Panc1 (cell line): ENCODE results near the gene KCNH6.

Source experiments
- CTCF ChIP-seq: fragments of 450-650 bp; IDR thresholded peaks from 2 replicates; pipeline ENCODE4 v1.5.1; 2017; ENCODE audit warnings: mild to moderate bottlenecking
- TCF7L2 ChIP-seq: IDR thresholded peaks from 2 replicates; pipeline ENCODE4 v1.6.1; 2011; ENCODE audit warnings: mild to moderate bottlenecking, low read depth, low read length, inconsistent platforms

GRCh38 chr17:63573634-63574033, 50.5 kb downstream of the KCNH6 start:
- TF ChIP-seq CTCF (peak; percentile 54; the same call in 1 of the 2 replicates), TCF7L2 (no peak)
